NCI-H128 (cell line): Measurements from ENCODE around the gene CCDC57.
"Not testable (repeated sequence)": the region's sequence is repeated elsewhere in the genome, so short reads cannot be mapped to it uniquely, and the experiment has no call there.

Experiments used
- DNase-seq: peaks from one replicate; lab custom pipeline; 2025; ENCODE audit not compliant: unreplicated experiment; lab: John Stamatoyannopoulos, UW

The CCDC57 gene

GRCh38 chr17:82179412-82179811 is 33.2 kb downstream of the CCDC57 start:
- no peak for DNase-seq

DNA sequence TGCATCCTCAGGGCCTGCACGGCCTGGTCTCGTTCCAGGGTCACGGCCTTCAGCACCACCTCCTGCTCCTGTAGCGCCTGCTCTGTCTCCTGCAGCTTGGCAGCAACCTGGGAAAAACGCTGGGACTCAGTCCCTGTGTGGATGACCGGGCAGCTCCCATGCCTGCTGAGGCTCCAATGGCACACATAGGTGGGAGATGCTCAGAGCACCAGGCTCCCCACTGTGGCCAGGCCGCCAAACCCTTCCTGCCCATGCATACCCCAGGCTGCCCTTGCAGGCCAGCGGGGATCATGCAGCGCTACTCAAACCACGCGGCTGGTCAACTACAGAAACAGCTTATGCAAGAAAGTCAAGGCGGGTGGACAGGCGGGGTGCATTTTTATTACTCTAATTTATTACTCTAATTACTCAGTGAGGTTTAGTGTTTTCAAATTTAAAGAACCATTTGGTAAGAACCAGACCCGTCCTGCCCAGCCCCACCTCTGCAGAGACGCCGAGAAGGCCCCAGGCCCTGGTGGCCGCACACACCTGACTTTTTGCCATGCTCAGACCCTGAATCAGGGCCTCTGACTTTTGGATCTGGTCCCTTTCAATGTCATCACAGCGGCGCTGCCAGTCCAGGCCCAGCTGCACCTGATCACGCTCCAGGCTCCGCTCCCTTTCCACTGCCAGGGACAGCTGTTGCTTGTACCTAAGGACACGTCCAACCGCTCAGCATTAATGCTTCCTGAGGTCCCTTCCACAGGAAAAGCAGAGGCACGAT is 34.0 kb downstream of the CCDC57 start:
- no peak for DNase-seq

DNA sequence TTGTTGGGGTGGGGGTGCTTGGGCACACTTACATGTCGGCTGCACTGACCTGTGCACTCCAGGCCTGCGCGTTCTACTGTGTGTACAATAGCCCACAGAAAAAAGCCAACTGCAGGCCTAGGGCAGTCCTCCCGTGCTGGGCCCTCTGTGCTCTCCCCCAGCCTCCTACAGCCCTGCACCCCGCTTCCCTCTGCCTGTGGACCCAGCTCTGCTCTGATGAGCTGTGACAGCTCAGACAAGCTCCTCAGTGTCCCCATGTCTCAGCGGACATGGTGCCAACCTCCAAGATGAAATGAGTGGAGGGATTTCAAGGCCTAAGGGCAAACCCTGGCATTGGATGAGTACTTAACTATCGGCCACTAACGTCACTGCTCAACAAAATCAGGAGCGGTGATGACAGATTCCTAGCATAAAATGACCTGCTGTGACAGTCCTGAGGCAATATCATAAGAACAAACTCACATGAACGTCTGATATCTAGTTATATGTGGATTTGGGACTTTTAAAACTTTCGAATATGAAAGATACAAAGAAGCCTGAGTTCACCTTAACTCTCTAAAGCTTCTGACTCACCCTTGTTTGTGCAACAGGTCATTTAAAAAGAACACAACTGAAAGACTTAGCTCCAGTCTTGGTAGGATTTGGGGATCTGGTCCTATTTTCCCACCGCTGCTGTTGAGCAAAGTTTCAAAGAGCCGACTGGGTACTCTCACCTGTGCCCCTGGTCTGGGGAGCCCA is 34.7 kb downstream of the CCDC57 start:
- no peak for DNase-seq

GRCh38 chr17:82177276-82177675 is 35.4 kb downstream of the CCDC57 start:
- no peak for DNase-seq

DNA sequence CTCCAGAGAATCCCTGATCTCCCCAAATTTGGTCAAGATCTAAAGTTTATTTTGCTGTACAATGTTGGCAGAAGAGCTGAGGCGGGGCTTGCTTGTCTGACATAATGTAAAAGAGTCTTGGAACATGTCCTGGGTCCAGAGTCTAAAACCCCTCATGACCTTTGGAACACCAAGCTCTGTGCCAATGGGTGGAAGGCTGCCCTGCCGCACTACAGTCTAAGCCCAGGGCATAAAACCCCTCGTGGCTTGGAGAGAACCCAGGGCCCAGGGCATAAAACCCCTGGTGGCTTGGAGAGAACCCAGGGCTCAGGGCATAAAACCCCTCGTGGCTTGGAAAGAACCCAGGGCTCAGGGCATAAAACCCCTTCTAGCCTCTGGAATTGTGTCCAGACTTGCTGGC is 36.7 kb downstream of the CCDC57 start:
- no peak for DNase-seq

- no peak for DNase-seq
Observed at GRCh38 chr17:82175201-82175600, 37.4 kb downstream of the CCDC57 start.

DNA sequence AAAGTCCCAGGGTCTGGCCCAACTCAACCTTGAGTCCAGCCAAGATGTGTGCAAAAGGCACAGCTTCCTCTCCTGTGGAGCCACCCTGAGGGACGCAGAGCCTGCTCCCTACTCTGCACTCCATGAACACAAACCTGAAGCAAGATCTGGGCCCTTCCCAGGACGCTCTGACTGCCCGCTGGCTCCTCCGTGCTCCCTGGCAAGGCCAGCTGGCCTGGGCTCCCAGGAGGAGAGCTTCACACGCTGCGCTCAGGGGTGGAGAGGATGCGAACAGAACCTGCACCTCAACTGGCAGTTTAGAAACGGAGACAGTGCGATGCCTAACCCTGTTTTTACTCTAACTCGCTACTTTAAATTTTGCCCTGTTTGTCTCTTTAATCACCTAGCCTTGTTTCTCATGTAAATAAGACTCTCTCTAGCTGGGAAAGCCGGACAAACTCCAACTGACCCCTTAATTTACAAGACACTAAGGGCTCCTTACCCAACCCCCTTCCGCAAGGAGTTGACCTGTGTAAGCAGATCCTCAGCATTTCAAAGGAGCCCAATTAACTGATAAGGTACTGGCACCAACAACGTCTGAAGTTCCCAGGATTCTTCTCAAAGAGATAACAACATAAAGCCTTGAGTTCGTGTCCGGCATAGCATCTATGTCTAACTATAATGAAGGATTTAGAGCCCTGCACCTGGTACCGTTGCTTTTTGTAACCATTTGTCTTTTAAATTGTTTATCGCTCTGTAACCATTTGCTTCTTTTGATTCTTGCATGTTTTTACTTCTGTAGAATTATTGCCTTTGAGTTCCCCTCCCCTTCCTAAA is 38.4 kb downstream of the CCDC57 start:
- not testable (repeated sequence) for DNase-seq

- no peak for DNase-seq
Observed at GRCh38 chr17:82173351-82174041, 39.1 kb downstream of the CCDC57 start.

DNA sequence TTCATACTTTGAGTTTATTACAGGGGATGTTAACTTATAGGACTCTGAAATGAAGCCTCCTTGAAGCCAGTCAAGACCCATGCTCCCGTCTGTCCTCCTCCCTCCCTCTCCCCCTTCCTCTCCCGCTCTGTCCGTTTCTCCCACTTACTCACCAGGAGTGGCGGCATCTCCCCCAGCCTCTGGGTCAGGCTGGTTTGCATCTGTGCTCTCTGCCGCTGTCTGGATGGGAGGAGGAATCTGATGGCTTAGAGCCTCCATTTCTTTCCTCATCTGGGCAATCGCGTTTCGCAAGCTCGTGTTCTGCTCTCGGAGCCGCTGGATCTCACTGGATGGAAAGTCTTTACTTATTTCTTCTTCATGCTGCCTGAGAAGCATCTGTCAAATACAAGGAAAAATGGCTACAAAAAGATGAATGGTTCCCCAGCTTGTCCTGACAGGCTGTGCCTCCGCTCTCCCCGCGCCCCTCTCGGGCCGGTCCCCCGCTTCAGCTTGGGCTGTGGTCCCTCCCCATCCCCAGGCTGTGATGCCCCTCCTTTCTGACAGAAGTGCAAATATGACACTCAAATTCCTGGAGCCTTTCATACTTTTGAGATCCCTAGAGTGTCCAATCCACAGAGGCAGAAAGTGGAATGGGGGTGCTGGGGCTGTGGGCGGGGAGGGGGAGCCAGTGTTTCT is 40.0 kb downstream of the CCDC57 start:
- DNase-seq: no peak

DNA sequence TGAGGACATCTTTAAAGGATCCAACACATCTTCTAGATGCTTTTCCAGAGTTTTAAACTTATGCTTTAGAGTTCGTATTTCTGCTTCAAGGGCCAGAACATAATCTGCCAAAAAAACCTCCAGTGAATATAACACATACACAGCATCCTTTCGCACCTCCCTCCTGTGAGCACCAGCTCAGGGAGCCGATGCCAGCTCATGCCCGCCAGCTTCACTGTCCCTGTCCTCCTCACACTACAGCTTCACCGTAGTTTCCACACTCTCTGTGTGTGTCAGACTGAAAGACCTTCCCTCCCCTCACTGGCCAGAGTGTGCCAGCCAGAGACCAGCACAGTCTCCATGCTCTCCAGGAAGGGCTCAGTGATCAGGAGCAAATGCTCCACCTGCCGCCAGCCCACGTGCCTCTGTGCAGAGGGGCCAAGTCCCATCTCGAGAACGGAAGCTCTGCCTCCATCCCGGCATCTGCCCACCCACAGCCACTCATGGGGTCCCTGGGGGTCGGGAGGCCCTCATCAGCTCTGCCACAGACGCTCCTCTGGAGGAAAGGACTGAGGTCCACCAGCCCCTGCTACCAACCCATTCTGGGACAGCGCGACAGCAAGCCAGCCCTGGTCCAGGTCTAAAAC is 40.8 kb downstream of the CCDC57 start:
- DNase-seq: no peak

DNA sequence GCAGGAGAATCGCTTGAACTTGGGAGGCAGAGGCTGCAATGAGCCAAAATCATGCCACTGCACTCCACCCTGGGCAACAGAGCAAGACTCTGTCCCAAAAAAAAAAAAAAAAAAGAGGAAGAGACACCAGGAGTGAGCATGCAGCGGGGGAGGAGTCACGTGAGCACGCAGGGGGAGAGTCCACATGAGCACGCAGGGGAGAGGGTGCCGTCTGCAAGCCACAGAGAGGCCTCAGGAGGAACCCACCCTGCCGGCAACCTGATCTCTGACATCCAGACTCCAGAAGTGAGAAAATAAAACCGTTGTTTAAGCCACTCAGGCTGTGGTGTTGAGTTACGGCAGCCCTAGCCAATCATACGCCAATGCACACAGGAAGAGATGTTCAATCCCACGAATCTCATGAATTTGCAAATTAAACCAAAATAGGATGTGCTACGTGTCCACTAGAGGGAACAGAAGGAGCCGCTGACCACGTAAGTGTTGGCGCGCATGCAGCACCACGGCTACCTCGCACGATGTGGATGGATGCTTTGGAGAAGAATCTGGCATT is 42.2 kb downstream of the CCDC57 start:
- DNase-seq: no peak

DNA sequence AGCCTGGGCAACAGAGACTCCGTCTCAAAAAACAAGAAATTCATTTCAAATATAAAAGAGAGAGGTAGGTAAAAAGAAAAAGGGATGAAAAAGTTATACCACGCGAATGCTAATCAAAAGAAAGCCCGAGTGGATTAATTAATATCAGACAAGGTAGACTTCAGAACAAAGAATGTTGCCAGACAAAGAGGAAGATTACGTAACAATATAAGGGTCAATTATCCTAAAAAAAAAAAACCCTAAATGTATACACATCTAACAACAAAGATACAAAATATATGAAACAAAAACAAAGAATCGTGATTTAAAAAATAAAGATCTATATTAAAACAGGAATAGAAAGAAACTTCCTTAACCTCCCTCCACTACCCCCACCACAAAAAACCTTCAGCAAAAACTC is 44.1 kb downstream of the CCDC57 start:
- DNase-seq: no peak

DNA sequence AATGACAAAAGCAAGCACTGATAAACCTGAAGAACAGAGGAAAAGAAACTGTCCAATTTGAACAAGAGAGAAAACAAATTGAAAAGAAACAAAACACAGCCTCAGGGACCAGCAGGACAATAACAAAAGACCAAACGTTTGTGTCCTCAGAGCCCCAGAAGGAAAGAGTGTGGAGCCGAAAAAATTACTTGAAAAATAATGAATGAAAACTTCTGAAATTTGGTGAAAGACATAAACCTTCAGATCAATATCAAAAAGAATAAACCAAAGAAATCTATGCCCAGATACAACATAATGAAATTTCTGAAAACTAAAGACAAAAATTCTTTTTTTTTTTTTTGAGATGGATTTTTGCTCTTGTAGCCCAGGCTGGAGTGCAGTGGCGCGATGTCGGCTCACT is 45.6 kb downstream of the CCDC57 start:
- no peak for DNase-seq

- no peak for DNase-seq
Observed at GRCh38 chr17:82164853-82165252, 47.8 kb downstream of the CCDC57 start.

DNA sequence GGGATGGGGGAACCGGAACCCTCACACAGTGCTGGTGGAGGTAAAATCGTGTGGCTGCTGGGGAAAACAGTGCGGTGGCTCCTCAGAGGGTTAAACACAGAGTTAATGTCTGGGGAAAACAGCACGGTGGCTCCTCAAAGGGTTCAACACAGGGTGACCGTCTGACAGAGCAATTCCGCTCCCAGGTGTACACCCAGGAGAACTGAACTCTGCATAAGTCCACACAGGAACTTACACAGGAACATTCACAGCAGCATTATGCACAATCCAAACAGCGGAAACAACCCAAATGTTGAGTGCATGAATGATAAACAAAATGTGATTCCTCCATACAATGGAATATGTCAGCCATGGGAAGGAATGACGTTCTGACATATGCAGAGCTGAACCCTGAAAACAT is 51.4 kb downstream of the CCDC57 start:
- no peak for DNase-seq

DNA sequence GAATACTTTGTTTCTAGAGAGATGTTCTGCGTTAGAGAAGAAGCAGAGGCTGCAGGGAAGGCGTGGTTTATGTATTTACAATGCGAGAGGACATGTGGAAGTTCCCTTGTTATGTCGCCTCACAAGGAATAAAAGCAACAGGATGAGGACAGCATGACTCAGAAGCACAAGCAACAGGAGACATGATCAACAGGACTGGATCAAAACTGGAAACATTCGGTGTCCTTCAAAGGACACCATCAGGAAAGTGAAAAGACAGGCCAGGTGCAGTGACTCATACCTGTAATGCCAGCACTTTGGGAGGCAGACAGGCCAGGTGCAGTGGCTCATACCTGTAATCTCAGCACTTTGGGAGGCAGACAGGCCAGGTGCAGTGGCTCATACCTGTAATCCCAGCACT is 52.6 kb downstream of the CCDC57 start:
- DNase-seq: no peak

DNA sequence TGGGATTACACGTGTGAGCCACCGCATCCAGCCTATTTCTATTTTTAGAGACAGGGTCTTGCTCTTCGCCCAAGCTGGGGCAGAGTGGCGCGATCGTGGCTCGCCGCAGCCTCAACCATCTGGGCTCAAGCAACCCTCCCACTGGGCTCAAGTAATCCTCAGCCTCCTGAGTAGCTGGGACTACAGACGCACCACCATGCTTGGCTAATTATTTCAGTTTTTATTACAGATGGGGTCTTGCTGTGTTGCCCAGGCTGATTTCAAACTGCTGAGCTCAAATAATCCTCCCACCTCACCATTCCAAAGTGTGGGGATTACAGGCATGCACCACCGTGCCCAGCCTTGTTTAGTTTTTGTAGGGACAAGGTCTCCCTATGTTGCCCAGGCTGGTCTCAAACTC is 53.8 kb downstream of the CCDC57 start:
- DNase-seq: no peak

DNA sequence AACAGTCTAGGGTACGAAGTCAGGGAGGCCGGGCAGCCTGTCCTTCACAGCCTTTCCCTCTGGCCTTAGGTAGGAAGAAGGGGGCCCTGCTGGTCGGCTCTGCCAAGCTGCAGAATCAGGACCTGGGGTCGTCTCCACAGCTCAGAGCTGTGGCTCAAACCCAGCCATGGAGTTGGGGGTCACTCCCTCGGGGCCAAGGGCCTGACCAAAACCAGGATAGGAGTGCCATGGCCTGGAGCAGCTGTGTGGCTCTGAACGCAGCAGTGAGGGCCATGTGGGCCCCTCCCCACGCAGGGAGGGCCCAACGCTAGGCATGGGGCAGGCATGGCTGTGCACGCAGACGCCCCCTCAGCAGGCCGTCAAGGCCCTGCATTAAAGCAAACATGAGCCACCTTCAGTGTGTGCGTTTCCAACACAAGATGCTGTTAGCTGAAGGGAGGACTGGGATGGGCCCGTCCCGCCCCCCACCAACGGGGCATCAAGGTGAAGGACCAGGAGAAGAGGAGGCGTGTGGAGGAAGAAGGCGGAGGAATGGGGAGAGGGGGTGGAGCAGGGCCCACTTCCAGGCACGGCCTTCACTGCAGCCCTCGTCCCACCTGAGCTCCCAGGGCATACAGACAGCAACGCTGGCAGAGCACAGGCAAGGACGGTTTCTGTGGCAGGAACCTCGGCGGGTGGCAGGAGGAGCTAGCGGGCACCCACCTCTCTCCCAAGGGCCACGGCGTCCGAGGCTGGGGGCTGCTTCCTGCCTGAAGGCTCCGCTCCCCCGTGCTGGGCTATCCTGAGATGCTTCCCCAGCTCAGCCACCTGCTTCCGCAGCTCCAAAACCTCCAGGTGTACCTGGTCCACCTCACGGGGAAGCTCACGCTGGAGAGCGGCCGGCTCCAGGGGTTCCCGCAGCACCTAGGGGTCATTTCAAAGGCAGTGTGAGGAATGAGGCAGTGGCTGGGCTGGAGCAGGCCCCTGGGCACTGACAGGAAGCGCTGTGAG is 55.3 kb downstream of the CCDC57 start:
- DNase-seq: no peak
